Fibroblast of mammary gland (primary cell): Measurements from ENCODE around the gene NDUFA3.
A peak's percentile ranks its signal among the peaks of the same experiment; 100 is the strongest.

Experiments
- DNase-seq: peaks from one replicate; pipeline ENCODE4 v3.0.0-alpha.2; 2010; ENCODE audit warnings: low read depth
- H3K4me3 ChIP-seq: 2 replicates; pipeline ENCODE4 v1.5.1; 2011; ENCODE audit warnings: low read depth, mild to moderate bottlenecking, low read length, moderate library complexity; ENCODE audit not compliant: control insufficient read depth
- CTCF ChIP-seq: conservative IDR thresholded peaks from 2 replicates; pipeline ENCODE4 v1.5.1; 2011; ENCODE audit warnings: low read depth, low read length, inconsistent platforms; ENCODE audit not compliant: control insufficient read depth, insufficient read depth

The NDUFA3 gene

GRCh38 chr19:54108496-54108895 lies 5.8 kb downstream of the NDUFA3 start:
- TF ChIP-seq CTCF, result no peak
- H3K4me3 ChIP-seq, result no peak overlapping the region
- DNase-seq, result no peak

- TF ChIP-seq CTCF, result no peak
- no peak overlapping the region for H3K4me3 ChIP-seq
- DNase-seq, result no peak
Measured at GRCh38 chr19:54109651-54110050, 7.0 kb downstream of the NDUFA3 start.

- no peak for TF ChIP-seq CTCF
- H3K4me3 ChIP-seq, result peak overlapping the region; percentile 92
- peak; percentile 38 for DNase-seq
Measured at GRCh38 chr19:54114340-54115108, 11.9 kb downstream of the NDUFA3 start.

- DNase-seq, result peak; percentile 98
- TF ChIP-seq CTCF, result no peak
- peak within 1 kb of the TSS; percentile 92 for H3K4me3 ChIP-seq
Measured at GRCh38 chr19:54115109-54116063, 12.7 kb downstream of the NDUFA3 start, which contains the start of the genes PRPF31 and TFPT. Gene PRPF31, plus strand, starts transcription at chr19:54115754. Its CDS starts 2,525 bp downstream, at chr19:54118279. Gene TFPT, minus strand, starts transcription at chr19:54115657. Its CDS starts 388 bp downstream, at chr19:54115269.

GRCh38 chr19:54121259-54121658 lies 18.6 kb downstream of the NDUFA3 start:
- TF ChIP-seq CTCF, result no peak
- DNase-seq, result no peak
- no peak overlapping the region for H3K4me3 ChIP-seq

- no peak for DNase-seq
- no peak for TF ChIP-seq CTCF
- no peak overlapping the region for H3K4me3 ChIP-seq
Measured at GRCh38 chr19:54123682-54124081, 21.0 kb downstream of the NDUFA3 start.
